ENCODE data around the gene TOMM6.

DNA sequence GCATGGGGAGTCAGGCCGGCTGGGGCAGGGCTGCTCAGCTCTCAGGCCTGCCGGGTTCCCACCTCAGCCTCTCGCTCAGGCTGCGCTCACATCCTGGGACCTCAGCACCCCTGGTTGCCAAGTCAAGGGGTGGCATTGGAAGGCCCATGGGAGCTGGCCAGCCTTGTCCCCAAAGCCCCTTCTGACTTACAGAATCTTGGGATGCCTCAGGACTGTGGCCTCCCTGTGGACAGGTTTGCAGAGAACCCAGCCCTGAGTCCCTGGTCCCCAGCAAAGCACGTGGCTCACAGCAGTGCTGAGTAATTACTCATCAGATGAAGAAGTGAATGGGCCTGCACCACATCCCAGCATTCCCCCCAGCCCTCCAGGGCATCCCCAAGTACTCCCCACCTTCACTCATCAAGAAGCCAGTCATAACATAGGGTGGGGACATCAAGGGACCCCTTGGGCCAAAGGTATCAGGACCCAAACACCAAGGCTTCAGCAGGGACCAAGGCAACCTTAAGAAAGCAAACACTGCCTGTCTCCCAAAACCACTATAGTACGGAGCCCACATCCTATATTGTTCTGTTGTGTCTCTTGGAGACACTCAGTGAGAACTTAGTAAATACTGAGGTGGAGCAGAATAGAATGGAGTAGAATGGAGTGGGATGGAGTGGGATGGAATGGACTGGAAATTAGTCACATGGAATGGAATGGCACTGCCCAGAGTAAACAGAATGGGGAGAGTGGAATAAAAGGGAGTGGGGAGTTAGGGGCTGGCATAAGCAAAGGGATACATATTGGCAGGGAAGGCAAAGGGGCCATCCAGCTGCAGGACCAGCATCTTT is 43.9 kb upstream of the TOMM6 start:
- TF ChIP-seq, protein P1, sequence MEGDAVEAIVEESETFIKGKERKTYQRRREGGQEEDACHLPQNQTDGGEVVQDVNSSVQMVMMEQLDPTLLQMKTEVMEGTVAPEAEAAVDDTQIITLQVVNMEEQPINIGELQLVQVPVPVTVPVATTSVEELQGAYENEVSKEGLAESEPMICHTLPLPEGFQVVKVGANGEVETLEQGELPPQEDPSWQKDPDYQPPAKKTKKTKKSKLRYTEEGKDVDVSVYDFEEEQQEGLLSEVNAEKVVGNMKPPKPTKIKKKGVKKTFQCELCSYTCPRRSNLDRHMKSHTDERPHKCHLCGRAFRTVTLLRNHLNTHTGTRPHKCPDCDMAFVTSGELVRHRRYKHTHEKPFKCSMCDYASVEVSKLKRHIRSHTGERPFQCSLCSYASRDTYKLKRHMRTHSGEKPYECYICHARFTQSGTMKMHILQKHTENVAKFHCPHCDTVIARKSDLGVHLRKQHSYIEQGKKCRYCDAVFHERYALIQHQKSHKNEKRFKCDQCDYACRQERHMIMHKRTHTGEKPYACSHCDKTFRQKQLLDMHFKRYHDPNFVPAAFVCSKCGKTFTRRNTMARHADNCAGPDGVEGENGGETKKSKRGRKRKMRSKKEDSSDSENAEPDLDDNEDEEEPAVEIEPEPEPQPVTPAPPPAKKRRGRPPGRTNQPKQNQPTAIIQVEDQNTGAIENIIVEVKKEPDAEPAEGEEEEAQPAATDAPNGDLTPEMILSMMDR (IDR thresholded peaks at IDR 0.05; ENCODE audit: insufficient read depth, low read length, poor library complexity, severe bottlenecking): no peak
- TF ChIP-seq EZH2phosphoT487 (conservative IDR thresholded peaks at IDR 0.05; ENCODE audit: low read length): no peak

Data from SU-DHL-6 (cell line).